Upper lobe of right lung (tissue), 1 donor: ENCODE measurements around the gene PARVA. TPM values are rescaled to one million over a fixed set of nuclear protein-coding genes. Genes with fewer than 3 reads are reported as not detected.

Experiments used
- ATAC-seq: fragments of 200-7000 bp; cut with Tn5 transposase; one replicate; pipeline ENCODE4 v1.9.1; 2020; ENCODE audit warnings: mild to moderate bottlenecking, moderate library complexity
- DNase-seq: peaks from one replicate; pipeline ENCODE4 v3.0.0-alpha.2; 2020
- H3K27ac ChIP-seq: fragments of 200-600 bp; one replicate; pipeline ENCODE4 v1.8.0; 2022
- H3K27me3 ChIP-seq: fragments of 200-600 bp; one replicate; pipeline ENCODE4 v1.8.0; 2022; ENCODE audit warnings: mild to moderate bottlenecking
- H3K36me3 ChIP-seq: fragments of 200-600 bp; one replicate; pipeline ENCODE4 v1.8.0; 2022
- H3K4me1 ChIP-seq: fragments of 200-600 bp; one replicate; pipeline ENCODE4 v1.8.0; 2022
- H3K4me3 ChIP-seq: fragments of 200-600 bp; one replicate; pipeline ENCODE4 v1.8.0; 2022; ENCODE audit warnings: mild to moderate bottlenecking
- H3K9me3 ChIP-seq: fragments of 200-600 bp; one replicate; pipeline ENCODE4 v1.8.0; 2022
- CTCF ChIP-seq: fragments of 200-600 bp; IDR thresholded peaks from one replicate; pipeline ENCODE4 v1.8.0; 2022; ENCODE audit warnings: antibody characterized with exemption
- intact Hi-C: fragments of 100-400 bp; cut with DNase I; formaldehyde crosslinking; loops from one replicate; pipeline ENCODE4 v1.11.0; 2022
- total RNA-seq: library from RNA; stranded (reverse); fragmentation: NEBNext Ultra II Directional; extraction: Animal tissue kit (Norgen Biotek cat#: 25700); gene quantifications from one replicate; pipeline ENCODE4 v1.2.1, GENCODE V29; 2021
- donor health status: DM: no; HTN: yes; CAD: no; lungs with severe emphysema.

Gene PARVA
- total RNA-seq, 1 donor from 2014 or later = 84.0 TPM

DNA sequence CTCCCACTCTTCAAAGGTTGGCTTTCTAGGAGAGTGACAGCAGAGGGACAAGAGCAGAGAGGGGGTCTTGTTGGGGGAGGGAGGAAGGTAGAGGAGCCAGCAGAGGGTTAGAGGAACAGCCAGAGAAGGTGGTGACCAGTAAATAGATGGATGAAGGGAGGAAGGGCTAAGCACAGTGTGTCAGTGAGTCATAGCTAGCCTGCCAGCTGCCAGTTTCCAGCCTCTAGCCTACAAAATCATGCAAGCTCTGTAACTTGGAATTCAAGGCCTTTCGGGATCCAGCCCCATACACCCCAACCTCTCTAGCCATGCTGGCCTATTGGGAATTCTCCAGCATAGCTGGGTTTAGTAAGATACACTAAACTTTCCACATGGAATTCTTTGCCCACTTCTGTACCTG, 149.4 kb downstream of the PARVA start:
- Histone ChIP-seq H3K27me3 (no peaks in the 10 kb centered on the region), H3K4me1 (peaks cover 9% of the 10 kb centered on the region), H3K9me3 (no peaks in the 10 kb centered on the region), H3K27ac (no peak overlapping the region), H3K36me3 (peaks cover 11% of the 10 kb centered on the region), H3K4me3 (no peak overlapping the region)
- intact Hi-C loops = no loop called here
- DNase-seq (no peak), ATAC-seq (no peak)
- no peak for TF ChIP-seq CTCF

DNA sequence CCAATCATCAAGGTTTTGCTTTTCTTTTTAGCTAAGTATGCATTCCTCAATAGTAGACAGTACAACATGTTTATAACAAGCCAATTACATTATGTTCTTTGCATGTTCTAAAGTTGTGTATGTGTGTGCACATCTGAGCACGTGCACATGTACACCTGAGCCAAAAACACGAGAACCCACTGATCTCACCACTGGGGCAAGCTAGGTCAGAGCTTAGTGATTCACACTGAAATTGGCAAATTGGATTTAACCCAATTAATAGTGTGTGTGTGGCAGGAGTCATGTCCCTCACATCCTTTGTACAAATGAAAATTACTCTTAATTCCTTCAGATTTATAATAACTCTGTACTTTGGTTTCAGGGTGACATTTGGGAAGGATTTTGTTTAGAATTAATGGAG, 151.1 kb downstream of the PARVA start:
- H3K27me3 ChIP-seq = no peaks in the 10 kb centered on the region
- DNase-seq (no peak), ATAC-seq (no peak)
- H3K9me3 ChIP-seq = no peaks in the 10 kb centered on the region
- no peak overlapping the region for H3K27ac ChIP-seq
- no peak overlapping the region for H3K4me3 ChIP-seq
- no peak for TF ChIP-seq CTCF
- intact Hi-C loops = no loop called here
- peaks cover 11% of the 10 kb centered on the region for H3K36me3 ChIP-seq
- peaks cover 9% of the 10 kb centered on the region for H3K4me1 ChIP-seq

DNA sequence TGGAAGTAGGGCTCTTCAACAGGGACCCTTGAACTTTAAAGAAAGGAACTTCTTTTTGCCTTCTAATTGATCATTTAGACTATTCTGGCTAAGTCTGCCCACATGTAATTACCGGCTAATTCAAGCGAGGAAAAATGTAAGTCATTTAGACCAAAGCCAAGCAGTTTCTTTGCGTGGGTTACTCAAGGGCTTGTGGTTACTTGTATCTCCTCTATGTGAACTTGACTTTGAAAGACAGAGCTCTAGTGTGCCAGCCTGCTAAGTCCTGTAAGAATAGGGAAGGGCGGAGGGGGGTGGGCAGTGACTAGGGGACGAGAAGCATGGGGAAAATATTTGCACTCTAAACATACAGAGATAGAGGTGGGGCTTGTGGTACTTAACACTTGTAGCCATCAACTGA, 151.7 kb downstream of the PARVA start:
- Histone ChIP-seq H3K27ac (no peak overlapping the region), H3K4me1 (peaks cover 9% of the 10 kb centered on the region), H3K27me3 (no peaks in the 10 kb centered on the region), H3K36me3 (peaks cover 11% of the 10 kb centered on the region), H3K4me3 (no peak overlapping the region), H3K9me3 (no peaks in the 10 kb centered on the region)
- TF ChIP-seq CTCF = no peak
- DNase-seq = no peak
- intact Hi-C loops = no loop called here
- ATAC-seq = no peak

- H3K27me3 ChIP-seq = no peaks in the 10 kb centered on the region
- ATAC-seq (no peak), DNase-seq (no peak)
- peaks cover 11% of the 10 kb centered on the region for H3K36me3 ChIP-seq
- H3K4me3 ChIP-seq = no peak overlapping the region
- H3K27ac ChIP-seq = no peak overlapping the region
- peaks cover 9% of the 10 kb centered on the region for H3K4me1 ChIP-seq
- H3K9me3 ChIP-seq = no peaks in the 10 kb centered on the region
- intact Hi-C loops = no loop called here
- TF ChIP-seq CTCF = no peak
Observed at GRCh38 chr11:12529793-12530192, 152.4 kb downstream of the PARVA start.

DNA sequence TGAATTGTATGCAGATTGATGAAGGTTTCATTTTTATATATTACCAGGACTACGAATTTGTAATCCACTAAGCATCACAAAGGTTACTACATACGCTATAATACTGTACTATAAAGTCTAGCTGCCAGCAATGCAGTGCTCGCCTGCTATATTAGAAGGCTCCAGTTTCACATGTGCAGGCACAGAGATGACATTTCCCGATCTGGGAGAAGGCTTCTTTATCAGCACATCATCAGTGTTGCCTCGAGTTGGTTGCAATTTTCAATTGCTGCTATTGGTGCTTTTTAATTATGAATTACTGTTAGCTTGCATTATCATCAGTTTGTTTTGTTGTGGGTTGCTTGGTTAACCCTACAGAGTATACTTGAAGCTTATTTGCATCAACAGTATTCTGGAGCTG, 153.6 kb downstream of the PARVA start:
- no peak for ATAC-seq
- Histone ChIP-seq H3K4me1 (peaks cover 9% of the 10 kb centered on the region), H3K27ac (no peak overlapping the region), H3K36me3 (peaks cover 11% of the 10 kb centered on the region), H3K4me3 (no peak overlapping the region), H3K9me3 (no peaks in the 10 kb centered on the region), H3K27me3 (no peaks in the 10 kb centered on the region)
- TF ChIP-seq CTCF = no peak
- DNase-seq = no peak
- intact Hi-C loops = no loop called here

DNA sequence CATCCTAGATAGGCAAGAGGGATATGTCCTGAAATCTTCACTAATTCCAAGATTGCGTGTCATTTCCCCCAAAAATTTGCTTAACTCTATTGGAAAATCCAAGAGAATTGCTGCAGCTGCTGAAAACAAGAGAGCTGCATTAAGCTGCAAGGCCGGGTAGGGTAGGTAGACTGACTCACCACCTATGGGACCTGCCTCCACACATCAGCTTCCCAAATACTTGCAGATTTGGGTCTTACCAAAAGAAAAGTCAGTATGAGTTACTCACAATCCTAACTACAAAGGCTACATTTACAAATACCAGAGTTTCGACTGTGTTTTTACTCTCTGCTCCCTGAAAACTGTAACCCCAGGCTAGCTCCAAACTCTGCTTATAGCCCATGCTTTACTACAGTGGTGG, 154.3 kb downstream of the PARVA start:
- H3K27me3 ChIP-seq = no peaks in the 10 kb centered on the region
- intact Hi-C loops = no loop called here

More for the DNA sequence above, 154.3 kb downstream of the PARVA start:
- Histone ChIP-seq H3K27ac (no peak overlapping the region), H3K4me1 (peaks cover 9% of the 10 kb centered on the region), H3K4me3 (no peak overlapping the region), H3K9me3 (no peaks in the 10 kb centered on the region), H3K36me3 (peaks cover 11% of the 10 kb centered on the region)
- ATAC-seq = no peak
- DNase-seq = no peak
- TF ChIP-seq CTCF = no peak
